DND-41 (cell line): ENCODE measurements around the gene ERICH3.
A peak's percentile ranks its signal among the peaks of the same experiment; 100 is the strongest.

ENCODE experiments used
- ATAC-seq: fragments of 200-7000 bp; cut with Tn5 transposase; 3 replicates; pipeline ENCODE4 v1.9.1; 2021; ENCODE audit warnings: low read depth; ENCODE audit not compliant: insufficient read depth
- DNase-seq: peaks from one replicate; pipeline ENCODE4 v3.0.0-alpha.2; 2020
- H2AFZ ChIP-seq: 2 replicates; pipeline ENCODE4 v1.6.0; 2012; ENCODE audit warnings: low read depth, low read length
- H3K27ac ChIP-seq: 2 replicates; pipeline ENCODE4 v1.5.1; 2012; ENCODE audit warnings: low read length, inconsistent platforms
- H3K27me3 ChIP-seq: fragments of 200-600 bp; sonication (generic); 2 replicates; pipeline ENCODE4 v1.6.0; 2012; ENCODE audit warnings: low read length, mild to moderate bottlenecking, inconsistent platforms; ENCODE audit not compliant: insufficient read depth, poor library complexity
- H3K36me3 ChIP-seq: 2 replicates; pipeline ENCODE4 v1.5.1; 2012; ENCODE audit warnings: low read length, inconsistent platforms; ENCODE audit not compliant: insufficient read depth
- H3K4me1 ChIP-seq: 2 replicates; pipeline ENCODE4 v1.5.1; 2012; ENCODE audit warnings: mild to moderate bottlenecking, low read length; ENCODE audit not compliant: insufficient read depth
- H3K4me2 ChIP-seq: 2 replicates; pipeline ENCODE4 v1.6.0; 2012; ENCODE audit warnings: mild to moderate bottlenecking, moderate library complexity, low read length, inconsistent platforms; ENCODE audit not compliant: insufficient read depth
- H3K4me3 ChIP-seq, 2 experiments: fragments of 200-600 bp in 1 of 2; shearing (Covaris generic) in 1 of 2; 2 replicates each; pipeline ENCODE4 v1.5.1; 2012 to 2016; ENCODE audit warnings: inconsistent platforms in 2 of 2, low read length in 2 of 2, mild to moderate bottlenecking in 2 of 2, low read depth in 1 of 2, moderate library complexity in 1 of 2
- H3K79me2 ChIP-seq: 2 replicates; pipeline ENCODE4 v1.6.0; 2012; ENCODE audit warnings: low read length, inconsistent platforms; ENCODE audit not compliant: insufficient read depth
- H3K9ac ChIP-seq: 2 replicates; pipeline ENCODE4 v1.6.0; 2012; ENCODE audit warnings: low read depth, mild to moderate bottlenecking, inconsistent platforms, low read length, moderate library complexity
- H3K9me3 ChIP-seq: 2 replicates; pipeline ENCODE4 v1.5.1; 2012; ENCODE audit warnings: low read length, moderate library complexity, mild to moderate bottlenecking, inconsistent platforms; ENCODE audit not compliant: insufficient read depth, severe bottlenecking
- H4K20me1 ChIP-seq: 2 replicates; pipeline ENCODE4 v1.6.0; 2012; ENCODE audit warnings: low read length; ENCODE audit not compliant: insufficient read depth
- EZH2 ChIP-seq: IDR thresholded peaks from 3 replicates; pipeline ENCODE4 v1.6.1; 2012; ENCODE audit warnings: borderline replicate concordance, low read depth, mild to moderate bottlenecking, moderate library complexity, low read length, inconsistent platforms; ENCODE audit not compliant: severe bottlenecking
- TF ChIP-seq, protein P1 (sequence below): IDR thresholded peaks from 2 replicates; pipeline ENCODE4 v1.5.1; 2012; ENCODE audit warnings: borderline replicate concordance, low read length, moderate library complexity, mild to moderate bottlenecking; ENCODE audit not compliant: poor library complexity, severe bottlenecking; ENCODE audit errors: extremely low read depth

Gene ERICH3

GRCh38 chr1:74583397-74583796 lies 90.2 kb downstream of the ERICH3 start:
- ATAC-seq (no peak), DNase-seq (no peak)
- Histone ChIP-seq H3K4me1 (peaks cover 5% of the 10 kb centered on the region; the same call in 1 of the 2 replicates), H4K20me1 (no peaks in the 10 kb centered on the region), H3K9me3 (no peaks in the 10 kb centered on the region), H2AFZ (no peak overlapping the region), H3K27me3 (peaks cover 3% of the 10 kb centered on the region), H3K4me3 (no peak overlapping the region), H3K27ac (no peak overlapping the region), H3K36me3 (no peaks in the 10 kb centered on the region), H3K79me2 (no peaks in the 10 kb centered on the region), H3K4me2 (no peak overlapping the region), H3K9ac (no peak overlapping the region)
- TF ChIP-seq, protein P1, sequence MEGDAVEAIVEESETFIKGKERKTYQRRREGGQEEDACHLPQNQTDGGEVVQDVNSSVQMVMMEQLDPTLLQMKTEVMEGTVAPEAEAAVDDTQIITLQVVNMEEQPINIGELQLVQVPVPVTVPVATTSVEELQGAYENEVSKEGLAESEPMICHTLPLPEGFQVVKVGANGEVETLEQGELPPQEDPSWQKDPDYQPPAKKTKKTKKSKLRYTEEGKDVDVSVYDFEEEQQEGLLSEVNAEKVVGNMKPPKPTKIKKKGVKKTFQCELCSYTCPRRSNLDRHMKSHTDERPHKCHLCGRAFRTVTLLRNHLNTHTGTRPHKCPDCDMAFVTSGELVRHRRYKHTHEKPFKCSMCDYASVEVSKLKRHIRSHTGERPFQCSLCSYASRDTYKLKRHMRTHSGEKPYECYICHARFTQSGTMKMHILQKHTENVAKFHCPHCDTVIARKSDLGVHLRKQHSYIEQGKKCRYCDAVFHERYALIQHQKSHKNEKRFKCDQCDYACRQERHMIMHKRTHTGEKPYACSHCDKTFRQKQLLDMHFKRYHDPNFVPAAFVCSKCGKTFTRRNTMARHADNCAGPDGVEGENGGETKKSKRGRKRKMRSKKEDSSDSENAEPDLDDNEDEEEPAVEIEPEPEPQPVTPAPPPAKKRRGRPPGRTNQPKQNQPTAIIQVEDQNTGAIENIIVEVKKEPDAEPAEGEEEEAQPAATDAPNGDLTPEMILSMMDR, result no peak
- no peak for TF ChIP-seq EZH2

DNA sequence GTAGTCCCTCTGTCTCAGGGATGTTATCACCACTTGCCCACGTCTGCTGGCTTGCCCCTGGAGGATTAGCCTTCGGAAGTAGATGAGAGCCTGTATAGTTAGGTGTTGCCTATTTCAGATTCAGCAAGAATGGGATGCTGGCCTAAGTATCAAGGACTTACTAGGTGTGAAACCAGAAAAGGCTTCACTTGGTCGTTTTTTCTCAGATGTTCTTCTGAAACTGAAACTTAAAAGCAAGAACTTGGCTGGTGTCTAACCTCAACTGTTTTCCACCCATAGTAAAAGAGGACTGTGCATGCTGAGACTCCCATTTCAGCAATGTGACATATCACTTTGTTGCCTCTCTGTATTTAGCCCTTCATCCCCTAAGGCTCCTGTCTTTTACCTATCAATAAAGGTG lies 94.2 kb downstream of the ERICH3 start:
- DNase-seq (no peak), ATAC-seq (peak; percentile 42; the same call in 2 of the 3 replicates)
- TF ChIP-seq EZH2, result no peak
- TF ChIP-seq, protein P1, result no peak
- no peaks in the 10 kb centered on the region for H4K20me1 ChIP-seq
- no peak overlapping the region for H3K4me2 ChIP-seq
- no peaks in the 10 kb centered on the region for H3K36me3 ChIP-seq
- no peaks in the 10 kb centered on the region for H3K4me1 ChIP-seq
- no peak overlapping the region for H3K27ac ChIP-seq
- H3K27me3 ChIP-seq, result peaks cover 3% of the 10 kb centered on the region
- H3K9ac ChIP-seq, result no peak overlapping the region
- no peak overlapping the region for H3K4me3 ChIP-seq
- no peak overlapping the region for H2AFZ ChIP-seq
- H3K79me2 ChIP-seq, result no peaks in the 10 kb centered on the region
- H3K9me3 ChIP-seq, result no peaks in the 10 kb centered on the region

DNA sequence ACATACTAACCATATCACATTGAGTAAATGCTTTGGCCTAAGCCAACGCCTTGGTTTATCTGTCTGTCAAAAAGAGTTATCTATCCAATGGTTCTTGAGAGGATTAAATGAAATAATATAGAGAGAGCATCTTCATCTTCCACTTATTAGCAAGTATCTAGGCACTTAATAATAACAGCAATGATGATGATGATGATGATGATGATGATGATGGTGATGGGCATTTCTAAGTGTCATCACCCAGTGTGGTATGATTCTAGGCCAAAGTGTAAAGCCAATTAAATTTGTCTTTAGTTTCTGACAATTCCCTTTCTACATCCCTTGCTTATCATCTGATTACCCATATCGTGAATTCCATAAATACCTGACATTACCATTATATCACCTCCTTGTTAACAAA lies 95.5 kb downstream of the ERICH3 start:
- no peak for DNase-seq
- H2AFZ ChIP-seq, result no peak overlapping the region
- no peak overlapping the region for H3K9ac ChIP-seq
- H4K20me1 ChIP-seq, result no peaks in the 10 kb centered on the region
- H3K4me3 ChIP-seq, result no peak overlapping the region
- H3K27ac ChIP-seq, result no peak overlapping the region
- H3K4me1 ChIP-seq, result no peaks in the 10 kb centered on the region
- H3K36me3 ChIP-seq, result no peaks in the 10 kb centered on the region
- no peaks in the 10 kb centered on the region for H3K79me2 ChIP-seq
- H3K27me3 ChIP-seq, result peaks cover 3% of the 10 kb centered on the region
- no peak for TF ChIP-seq EZH2
- TF ChIP-seq, protein P1, result no peak
- ATAC-seq, result no peak
- H3K4me2 ChIP-seq, result no peak overlapping the region
- H3K9me3 ChIP-seq, result no peaks in the 10 kb centered on the region

DNA sequence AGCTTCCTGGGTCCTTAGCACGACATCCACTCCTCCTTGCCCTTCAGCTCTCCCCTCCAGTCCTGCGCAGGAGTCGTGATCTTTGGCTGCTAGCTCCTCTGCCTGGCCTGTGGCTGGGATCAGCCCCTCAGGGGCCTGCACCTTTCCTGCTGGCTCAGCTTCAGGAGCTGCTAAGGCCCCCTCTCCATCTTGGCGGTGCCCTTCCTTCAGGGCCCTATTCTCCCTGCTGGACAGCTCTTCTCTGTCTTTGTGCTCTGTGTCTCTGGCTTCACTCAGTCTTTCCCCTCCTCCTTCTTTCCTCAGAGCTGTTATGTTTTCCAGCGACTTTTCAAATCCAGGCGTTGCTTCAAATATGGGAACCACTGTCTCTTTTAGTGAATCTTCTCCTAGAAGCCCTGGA lies 101.7 kb downstream of the ERICH3 start:
- Histone ChIP-seq H3K4me2 (no peak overlapping the region), H3K4me1 (no peaks in the 10 kb centered on the region), H3K9me3 (no peaks in the 10 kb centered on the region), H3K79me2 (no peaks in the 10 kb centered on the region), H4K20me1 (no peaks in the 10 kb centered on the region), H2AFZ (no peak overlapping the region), H3K4me3 (no peak overlapping the region), H3K9ac (no peak overlapping the region), H3K27me3 (no peaks in the 10 kb centered on the region), H3K27ac (no peak overlapping the region), H3K36me3 (no peaks in the 10 kb centered on the region)
- TF ChIP-seq, protein P1, result no peak
- no peak for TF ChIP-seq EZH2
- DNase-seq (no peak), ATAC-seq (no peak)
